ENCODE data around the gene TBX2. TPM values are rescaled to one million over a fixed set of nuclear protein-coding genes. Genes with fewer than 3 reads are reported as not detected.

The TBX2 gene
- total and polyA plus RNA-seq, 2 of the 4 experiments (the other 2 are of a cell fraction) = 20.1 to 64.1 TPM

DNA sequence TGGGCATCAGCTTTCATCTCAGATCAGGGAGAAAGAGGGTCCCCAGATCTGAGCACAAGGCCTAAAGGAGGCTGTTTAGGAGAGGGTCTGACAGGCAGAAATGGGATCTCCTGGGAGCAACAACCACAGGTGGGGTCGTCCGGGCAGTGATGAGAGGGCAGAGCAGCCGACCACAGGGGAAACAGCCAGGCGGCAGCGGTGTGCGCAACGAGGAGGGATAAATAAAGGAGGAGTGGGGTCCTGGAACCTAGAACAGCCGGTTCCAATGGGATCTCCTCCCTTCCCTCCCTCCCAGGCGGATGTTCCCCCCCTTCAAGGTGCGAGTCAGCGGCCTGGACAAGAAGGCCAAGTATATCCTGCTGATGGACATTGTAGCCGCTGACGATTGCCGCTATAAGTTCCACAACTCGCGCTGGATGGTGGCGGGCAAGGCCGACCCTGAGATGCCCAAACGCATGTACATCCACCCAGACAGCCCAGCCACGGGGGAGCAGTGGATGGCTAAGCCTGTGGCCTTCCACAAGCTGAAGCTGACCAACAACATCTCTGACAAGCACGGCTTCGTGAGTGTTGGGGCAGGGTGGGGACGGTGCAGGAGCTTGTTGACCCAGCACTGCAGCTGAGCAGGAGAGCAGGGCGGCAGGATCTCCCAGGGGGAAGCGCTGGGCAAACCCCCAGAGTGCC lies 1.9 kb downstream of the TBX2 start:
- dilution Hi-C loops (cut with HindIII; ENCODE audit: low sequenced_read_pairs, unreplicated experiment) = no loop called here
- Histone ChIP-seq H3K27ac (ENCODE audit: insufficient read depth, low read length) (peak overlapping the region; percentile 100), H4K20me1 (ENCODE audit: insufficient read depth, low read length) (peaks cover 47% of the 10 kb centered on the region), H3K36me3 (ENCODE audit: control insufficient read depth, insufficient read depth, low read length) (peaks cover 58% of the 10 kb centered on the region), H4K5ac (ENCODE audit: low read depth, low read length) (peak overlapping the region; percentile 65), H3K23ac (ENCODE audit: low read depth, low read length) (peak overlapping the region; percentile 99), H3K9me3 (ENCODE audit: control insufficient read depth, insufficient read depth, low read length) (no peaks in the 10 kb centered on the region), H4K91ac (ENCODE audit: insufficient read depth, low read depth, low read length) (peak overlapping the region; percentile 64), H3K4me3 (ENCODE audit: insufficient read depth, low read depth, low read length) (peak overlapping the region; percentile 98), H2AFZ (replicated peaks; ENCODE audit: low read length, poor library complexity) (peak overlapping the region; percentile 70), H2BK5ac (ENCODE audit: low read depth, low read length, poor library complexity, severe bottlenecking) (peak overlapping the region; percentile 91), H3K9ac (ENCODE audit: low read depth, low read length) (peak overlapping the region; percentile 100), H4K8ac (ENCODE audit: low read depth in 2 of 2, low read length in 2 of 2) (peak overlapping the region; percentile 54 to 64; a peak in 3 of 4 replicates), H3K27me3 (ENCODE audit: control insufficient read depth, insufficient read depth, low read length) (no peaks in the 10 kb centered on the region), H2BK120ac (ENCODE audit: low read depth, low read length) (peak overlapping the region; percentile 80), H3K18ac (ENCODE audit: low read depth, low read length) (peak overlapping the region; percentile 96), H3K56ac (ENCODE audit: extremely low read depth, insufficient read depth, low read length) (peak overlapping the region; percentile 86), H3K4me1 (ENCODE audit: control insufficient read depth, insufficient read depth, low read length) (peaks cover 10% of the 10 kb centered on the region), H3K79me1 (ENCODE audit: low read depth in 1 of 2, low read length in 2 of 2) (no peaks in the 10 kb centered on the region), H3K4me2 (ENCODE audit: low read depth, low read length) (peak overlapping the region; percentile 83), H2BK20ac (ENCODE audit: low read depth, low read length) (peak overlapping the region; percentile 49; the same call in 1 of the 2 replicates), H2BK15ac (ENCODE audit: low read depth, low read length) (0 out of 3 replicates have a peak overlapping the region, but pooled peaks have one; percentile 19), H3K14ac (replicated peaks; ENCODE audit: low read depth, low read length) (peak overlapping the region; percentile 99), H2AK5ac (ENCODE audit: low read depth, low read length) (peak overlapping the region; percentile 94), H3K4ac (ENCODE audit: low read depth, low read length) (peak overlapping the region; percentile 92), H2AK9ac (replicated peaks; ENCODE audit: low read depth, low read length, poor library complexity) (peak overlapping the region; percentile 98), H3K9me1 (ENCODE audit: insufficient read depth, low read length) (no peaks in the 10 kb centered on the region)
- DNase-seq (peak; percentile 54), ATAC-seq (ENCODE audit: low read depth) (no peak)
- intact Hi-C loops (cut with micrococcal nuclease) = loop anchor here (1.0 kb wide), 1 partner anchor 657 kb away; no protein-coding TSS in a partner anchor
- BruUV-seq (replicated peaks) = no TSS peak
- in situ Hi-C loops (cut with MboI; ENCODE audit: low sequenced_read_pairs) = no loop called here
- 0% methylated on average over 10 of the region's 25 CpGs; no CpG with 5 or more reads in 1 of the 2 experiments for WGBS, 2 experiments (ENCODE audit: extremely low coverage in 2 of 2, insufficient read length in 1 of 2)
- ChIA-PET POLR2A (ENCODE audit: unreplicated experiment) (interaction anchor here (0.6 to 1.0 kb wide), 2 partner anchors 11 to 241 kb away, joined by 4 to 5 read pairs; no protein-coding TSS in a partner anchor), CTCF (no interaction called here)
- no peak for TF ChIP-seq MXI1 (IDR thresholded peaks at IDR 0.05; ENCODE audit: borderline replicate concordance, low read depth, low read length)
- peak; percentile 4; the same call in 1 of the 2 replicates for TF ChIP-seq RAD21 (IDR thresholded peaks at IDR 0.05; ENCODE audit: low read length)
